HepG2 (cell line): ENCODE measurements around the gene COL8A1.

Experiments
- ESRRA ChIP-seq: sonication (generic); formaldehyde crosslinking; IDR thresholded peaks from 2 replicates; pipeline ENCODE4 v1.5.1; 2020; ENCODE audit warnings: mild to moderate bottlenecking, low read depth, missing genetic modification reagents
- MEF2D ChIP-seq: sonication (generic); formaldehyde crosslinking; IDR thresholded peaks from 2 replicates; pipeline ENCODE4 v1.5.1; 2020; ENCODE audit warnings: mild to moderate bottlenecking, missing genetic modification reagents
- NCOA2 ChIP-seq: sonication (generic); formaldehyde crosslinking; IDR thresholded peaks from 2 replicates; pipeline ENCODE4 v1.8.0; 2022; ENCODE audit warnings: inconsistent platforms
- POLR2A ChIP-seq, 2 experiments: IDR thresholded peaks; 2 replicates each; pipeline ENCODE4 v1.6.1; 2011; ENCODE audit warnings: low read depth in 2 of 2, low read length in 2 of 2, mild to moderate bottlenecking in 1 of 2, moderate library complexity in 1 of 2; ENCODE audit not compliant: insufficient read depth in 1 of 2
- POLR2AphosphoS5 ChIP-seq: IDR thresholded peaks from 2 replicates; pipeline ENCODE4 v1.6.1; 2012; ENCODE audit warnings: low read depth, low read length
- SMAD3 ChIP-seq: sonication (generic); formaldehyde crosslinking; IDR thresholded peaks from 2 replicates; pipeline ENCODE4 v1.4.0; 2020; ENCODE audit warnings: missing genetic modification reagents
- SP1 ChIP-seq, 2 experiments: fragments of 450-650 bp in 1 of 2; sonication (generic) in 1 of 2; formaldehyde crosslinking in 1 of 2; IDR thresholded peaks; 2 replicates each; pipeline versions ENCODE4 v1.4.0 to v1.6.1; 2016 to 2020; ENCODE audit warnings: missing genetic modification reagents in 1 of 2
- TCF7L2 ChIP-seq: IDR thresholded peaks from 2 replicates; pipeline ENCODE4 v1.6.1; 2011; ENCODE audit warnings: mild to moderate bottlenecking, low read depth, low read length, moderate library complexity
- TF ChIP-seq, protein P1 (sequence below): IDR thresholded peaks from 2 replicates; pipeline ENCODE4 v1.6.1; 2012; ENCODE audit warnings: inconsistent platforms
- TF ChIP-seq, protein P2 (sequence below): sonication (generic); formaldehyde crosslinking; IDR thresholded peaks from 2 replicates; pipeline ENCODE4 v1.8.0; 2022; ENCODE audit warnings: missing genetic modification reagents, mild to moderate bottlenecking, moderate library complexity, borderline replicate concordance
- TF ChIP-seq, protein P3 (sequence below): sonication (generic); formaldehyde crosslinking; IDR thresholded peaks from 2 replicates; pipeline ENCODE4 v1.4.0; 2020; ENCODE audit warnings: missing genetic modification reagents
- TF ChIP-seq, protein P4 (sequence below): IDR thresholded peaks from 2 replicates; pipeline ENCODE4 v1.4.0; 2020; ENCODE audit warnings: mild to moderate bottlenecking, missing genetic modification reagents

DNA sequence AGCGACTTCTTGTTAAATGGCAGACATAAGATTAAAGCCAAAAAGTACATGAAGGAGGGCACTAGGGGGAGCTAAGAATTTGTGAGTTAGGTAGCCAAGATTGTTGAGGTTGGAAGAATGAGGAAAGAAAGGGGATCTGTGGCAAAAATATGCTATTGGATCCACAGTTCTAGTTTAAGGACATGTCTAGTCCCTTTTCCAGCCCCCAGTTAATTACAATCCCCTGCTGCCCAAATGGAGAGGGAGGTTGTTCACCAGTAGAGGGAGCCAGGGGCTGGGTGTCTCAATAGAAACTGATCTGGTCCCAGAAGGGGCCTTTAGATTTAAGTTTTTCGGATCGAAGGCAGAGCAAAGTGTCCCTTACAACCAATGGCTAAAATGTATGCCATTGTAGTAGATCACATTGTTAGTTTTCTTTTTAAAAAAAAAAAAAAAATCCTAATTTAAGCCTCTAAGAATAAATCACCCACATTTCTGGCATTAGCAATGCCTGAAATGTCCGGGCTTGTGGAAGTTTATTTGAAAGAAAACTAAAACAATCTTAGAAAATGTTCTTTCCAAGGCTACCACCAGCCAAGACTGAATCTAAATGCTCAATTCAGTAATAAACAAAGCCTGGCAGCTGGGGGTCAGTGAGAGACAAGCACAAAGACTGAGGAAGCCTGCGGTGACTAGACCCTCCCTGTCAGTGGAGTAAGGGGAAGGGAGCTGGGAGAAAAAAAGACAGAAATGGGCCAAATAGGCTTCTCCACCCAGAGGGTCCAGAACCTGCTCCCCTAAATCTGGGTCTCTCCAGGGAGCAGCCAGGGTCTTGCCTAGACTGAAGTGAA lies 7.1 kb downstream of the COL8A1 start:
- TF ChIP-seq, protein P1, sequence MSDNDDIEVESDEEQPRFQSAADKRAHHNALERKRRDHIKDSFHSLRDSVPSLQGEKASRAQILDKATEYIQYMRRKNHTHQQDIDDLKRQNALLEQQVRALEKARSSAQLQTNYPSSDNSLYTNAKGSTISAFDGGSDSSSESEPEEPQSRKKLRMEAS = no peak
- TF ChIP-seq NCOA2 = no peak
- TF ChIP-seq POLR2A (IDR thresholded peaks at IDR 0.05; ENCODE audit: insufficient read depth in 1 of 2, low read depth in 2 of 2, low read length in 2 of 2) = no peak
- no peak for TF ChIP-seq POLR2AphosphoS5
- TF ChIP-seq, protein P2, sequence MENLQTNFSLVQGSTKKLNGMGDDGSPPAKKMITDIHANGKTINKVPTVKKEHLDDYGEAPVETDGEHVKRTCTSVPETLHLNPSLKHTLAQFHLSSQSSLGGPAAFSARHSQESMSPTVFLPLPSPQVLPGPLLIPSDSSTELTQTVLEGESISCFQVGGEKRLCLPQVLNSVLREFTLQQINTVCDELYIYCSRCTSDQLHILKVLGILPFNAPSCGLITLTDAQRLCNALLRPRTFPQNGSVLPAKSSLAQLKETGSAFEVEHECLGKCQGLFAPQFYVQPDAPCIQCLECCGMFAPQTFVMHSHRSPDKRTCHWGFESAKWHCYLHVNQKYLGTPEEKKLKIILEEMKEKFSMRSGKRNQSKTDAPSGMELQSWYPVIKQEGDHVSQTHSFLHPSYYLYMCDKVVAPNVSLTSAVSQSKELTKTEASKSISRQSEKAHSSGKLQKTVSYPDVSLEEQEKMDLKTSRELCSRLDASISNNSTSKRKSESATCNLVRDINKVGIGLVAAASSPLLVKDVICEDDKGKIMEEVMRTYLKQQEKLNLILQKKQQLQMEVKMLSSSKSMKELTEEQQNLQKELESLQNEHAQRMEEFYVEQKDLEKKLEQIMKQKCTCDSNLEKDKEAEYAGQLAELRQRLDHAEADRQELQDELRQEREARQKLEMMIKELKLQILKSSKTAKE = no peak
- TF ChIP-seq, protein P3, sequence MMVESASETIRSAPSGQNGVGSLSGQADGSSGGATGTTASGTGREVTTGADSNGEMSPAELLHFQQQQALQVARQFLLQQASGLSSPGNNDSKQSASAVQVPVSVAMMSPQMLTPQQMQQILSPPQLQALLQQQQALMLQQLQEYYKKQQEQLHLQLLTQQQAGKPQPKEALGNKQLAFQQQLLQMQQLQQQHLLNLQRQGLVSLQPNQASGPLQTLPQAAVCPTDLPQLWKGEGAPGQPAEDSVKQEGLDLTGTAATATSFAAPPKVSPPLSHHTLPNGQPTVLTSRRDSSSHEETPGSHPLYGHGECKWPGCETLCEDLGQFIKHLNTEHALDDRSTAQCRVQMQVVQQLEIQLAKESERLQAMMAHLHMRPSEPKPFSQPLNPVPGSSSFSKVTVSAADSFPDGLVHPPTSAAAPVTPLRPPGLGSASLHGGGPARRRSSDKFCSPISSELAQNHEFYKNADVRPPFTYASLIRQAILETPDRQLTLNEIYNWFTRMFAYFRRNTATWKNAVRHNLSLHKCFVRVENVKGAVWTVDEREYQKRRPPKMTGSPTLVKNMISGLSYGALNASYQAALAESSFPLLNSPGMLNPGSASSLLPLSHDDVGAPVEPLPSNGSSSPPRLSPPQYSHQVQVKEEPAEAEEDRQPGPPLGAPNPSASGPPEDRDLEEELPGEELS (CRISPR knock-in tag) = no peak
- TF ChIP-seq TCF7L2 = no peak
- no peak for TF ChIP-seq SMAD3 (CRISPR knock-in tag)
- no peak for TF ChIP-seq SP1 (IDR thresholded peaks at IDR 0.05)
- TF ChIP-seq SP1 (CRISPR knock-in tag; IDR thresholded peaks at IDR 0.05) = no peak
- no peak for TF ChIP-seq MEF2D
- TF ChIP-seq, protein P4, sequence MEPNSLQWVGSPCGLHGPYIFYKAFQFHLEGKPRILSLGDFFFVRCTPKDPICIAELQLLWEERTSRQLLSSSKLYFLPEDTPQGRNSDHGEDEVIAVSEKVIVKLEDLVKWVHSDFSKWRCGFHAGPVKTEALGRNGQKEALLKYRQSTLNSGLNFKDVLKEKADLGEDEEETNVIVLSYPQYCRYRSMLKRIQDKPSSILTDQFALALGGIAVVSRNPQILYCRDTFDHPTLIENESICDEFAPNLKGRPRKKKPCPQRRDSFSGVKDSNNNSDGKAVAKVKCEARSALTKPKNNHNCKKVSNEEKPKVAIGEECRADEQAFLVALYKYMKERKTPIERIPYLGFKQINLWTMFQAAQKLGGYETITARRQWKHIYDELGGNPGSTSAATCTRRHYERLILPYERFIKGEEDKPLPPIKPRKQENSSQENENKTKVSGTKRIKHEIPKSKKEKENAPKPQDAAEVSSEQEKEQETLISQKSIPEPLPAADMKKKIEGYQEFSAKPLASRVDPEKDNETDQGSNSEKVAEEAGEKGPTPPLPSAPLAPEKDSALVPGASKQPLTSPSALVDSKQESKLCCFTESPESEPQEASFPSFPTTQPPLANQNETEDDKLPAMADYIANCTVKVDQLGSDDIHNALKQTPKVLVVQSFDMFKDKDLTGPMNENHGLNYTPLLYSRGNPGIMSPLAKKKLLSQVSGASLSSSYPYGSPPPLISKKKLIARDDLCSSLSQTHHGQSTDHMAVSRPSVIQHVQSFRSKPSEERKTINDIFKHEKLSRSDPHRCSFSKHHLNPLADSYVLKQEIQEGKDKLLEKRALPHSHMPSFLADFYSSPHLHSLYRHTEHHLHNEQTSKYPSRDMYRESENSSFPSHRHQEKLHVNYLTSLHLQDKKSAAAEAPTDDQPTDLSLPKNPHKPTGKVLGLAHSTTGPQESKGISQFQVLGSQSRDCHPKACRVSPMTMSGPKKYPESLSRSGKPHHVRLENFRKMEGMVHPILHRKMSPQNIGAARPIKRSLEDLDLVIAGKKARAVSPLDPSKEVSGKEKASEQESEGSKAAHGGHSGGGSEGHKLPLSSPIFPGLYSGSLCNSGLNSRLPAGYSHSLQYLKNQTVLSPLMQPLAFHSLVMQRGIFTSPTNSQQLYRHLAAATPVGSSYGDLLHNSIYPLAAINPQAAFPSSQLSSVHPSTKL (CRISPR knock-in tag) = no peak
- no peak for TF ChIP-seq ESRRA (CRISPR knock-in tag)
